Measurements from ENCODE around the gene OLAH.

DNA sequence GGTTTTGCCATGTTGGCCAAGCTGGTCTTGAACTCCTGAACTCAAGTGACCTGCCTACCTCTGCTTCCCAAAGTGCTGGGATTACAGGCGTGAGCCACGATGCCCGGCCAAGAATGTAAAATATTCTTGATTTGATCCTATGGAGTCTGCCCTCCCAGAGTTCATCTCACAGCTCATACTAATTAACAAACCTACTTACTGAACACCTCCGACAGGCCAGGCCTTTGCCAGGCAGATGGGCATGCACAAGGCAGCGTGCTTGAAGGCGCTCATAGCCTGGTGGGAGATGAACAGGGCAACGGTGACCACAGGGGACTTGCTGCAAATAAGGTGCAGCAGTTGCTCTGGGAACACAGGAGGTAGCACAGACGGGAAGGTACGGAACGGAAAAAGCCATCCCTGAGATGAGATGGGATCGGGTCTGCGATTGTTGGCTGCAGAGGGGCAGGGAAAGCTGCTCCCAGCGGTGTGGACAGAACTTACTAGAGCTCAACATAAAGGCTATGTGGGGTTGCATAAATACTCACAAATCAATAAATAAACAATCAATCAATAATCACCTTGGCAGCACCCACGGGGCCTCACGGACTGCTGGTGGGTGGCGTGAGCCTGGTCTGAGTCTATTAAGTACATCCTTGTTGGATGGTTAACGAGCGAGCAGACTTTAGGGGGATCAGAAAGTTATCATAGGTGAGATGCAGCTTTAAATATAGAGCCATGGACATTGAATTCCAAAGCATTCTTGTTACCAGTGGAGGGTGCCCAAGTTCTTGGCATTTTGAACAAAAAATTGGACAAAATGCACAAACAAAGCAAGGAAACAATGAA is 40.1 kb downstream of the OLAH start:
- TF ChIP-seq, protein P1, sequence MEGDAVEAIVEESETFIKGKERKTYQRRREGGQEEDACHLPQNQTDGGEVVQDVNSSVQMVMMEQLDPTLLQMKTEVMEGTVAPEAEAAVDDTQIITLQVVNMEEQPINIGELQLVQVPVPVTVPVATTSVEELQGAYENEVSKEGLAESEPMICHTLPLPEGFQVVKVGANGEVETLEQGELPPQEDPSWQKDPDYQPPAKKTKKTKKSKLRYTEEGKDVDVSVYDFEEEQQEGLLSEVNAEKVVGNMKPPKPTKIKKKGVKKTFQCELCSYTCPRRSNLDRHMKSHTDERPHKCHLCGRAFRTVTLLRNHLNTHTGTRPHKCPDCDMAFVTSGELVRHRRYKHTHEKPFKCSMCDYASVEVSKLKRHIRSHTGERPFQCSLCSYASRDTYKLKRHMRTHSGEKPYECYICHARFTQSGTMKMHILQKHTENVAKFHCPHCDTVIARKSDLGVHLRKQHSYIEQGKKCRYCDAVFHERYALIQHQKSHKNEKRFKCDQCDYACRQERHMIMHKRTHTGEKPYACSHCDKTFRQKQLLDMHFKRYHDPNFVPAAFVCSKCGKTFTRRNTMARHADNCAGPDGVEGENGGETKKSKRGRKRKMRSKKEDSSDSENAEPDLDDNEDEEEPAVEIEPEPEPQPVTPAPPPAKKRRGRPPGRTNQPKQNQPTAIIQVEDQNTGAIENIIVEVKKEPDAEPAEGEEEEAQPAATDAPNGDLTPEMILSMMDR (IDR thresholded peaks at IDR 0.05; ENCODE audit: low read depth, low read length), result no peak
- TF ChIP-seq POLR2A (IDR thresholded peaks at IDR 0.05; ENCODE audit: extremely low read depth, insufficient read length), result no peak
- TF ChIP-seq, protein P2, sequence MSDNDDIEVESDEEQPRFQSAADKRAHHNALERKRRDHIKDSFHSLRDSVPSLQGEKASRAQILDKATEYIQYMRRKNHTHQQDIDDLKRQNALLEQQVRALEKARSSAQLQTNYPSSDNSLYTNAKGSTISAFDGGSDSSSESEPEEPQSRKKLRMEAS (IDR thresholded peaks at IDR 0.05; ENCODE audit: low read depth, low read length), result no peak

Measured in NB4 (cell line).